Liver (tissue), 3 donors: ENCODE data around the gene USP6NL.

ENCODE experiments used
- FOXA1 ChIP-seq: IDR thresholded peaks from 2 replicates; pipeline ENCODE4 v1.6.1; 2016; ENCODE audit warnings: antibody characterized with exemption
- HNF4G ChIP-seq: IDR thresholded peaks from 2 replicates; pipeline ENCODE4 v1.6.1; 2016; ENCODE audit warnings: antibody characterized with exemption
- JUND ChIP-seq, 2 donors: IDR thresholded peaks; 2 replicates each; pipeline ENCODE4 v1.6.1; 2016; ENCODE audit warnings: antibody characterized with exemption in 2 of 2
- NR2F2 ChIP-seq: IDR thresholded peaks from 2 replicates; pipeline ENCODE4 v1.6.1; 2016; ENCODE audit warnings: antibody characterized with exemption
- RAD21 ChIP-seq, 2 donors: IDR thresholded peaks; 2 replicates each; pipeline ENCODE4 v1.6.1; 2016; ENCODE audit warnings: antibody characterized with exemption in 2 of 2, mild to moderate bottlenecking in 2 of 2
- RXRA ChIP-seq, 2 donors: IDR thresholded peaks; 2 replicates each; pipeline ENCODE4 v1.6.1; 2017 to 2018; ENCODE audit warnings: antibody characterized with exemption in 2 of 2, mild to moderate bottlenecking in 1 of 2
- SP1 ChIP-seq: IDR thresholded peaks from 2 replicates; pipeline ENCODE4 v1.6.1; 2018; ENCODE audit warnings: antibody characterized with exemption, mild to moderate bottlenecking
- TAF1 ChIP-seq: conservative IDR thresholded peaks from 2 replicates; pipeline ENCODE4 v1.6.1; 2016; ENCODE audit warnings: antibody characterized with exemption, mild to moderate bottlenecking
- YY1 ChIP-seq: IDR thresholded peaks from 2 replicates; pipeline ENCODE4 v1.6.1; 2016; ENCODE audit warnings: antibody characterized with exemption, mild to moderate bottlenecking
- TF ChIP-seq, protein P1 (sequence below): fragments of 150-350 bp; IDR thresholded peaks from 2 replicates; pipeline ENCODE4 v1.5.1; 2017; ENCODE audit warnings: improper control_type of control experiment, low read depth, low read length; ENCODE audit not compliant: missing input control
- TF ChIP-seq, protein P2 (sequence below): IDR thresholded peaks from 2 replicates; pipeline ENCODE4 v1.6.1; 2016; ENCODE audit warnings: antibody characterized with exemption
- TF ChIP-seq, protein P3 (sequence below): IDR thresholded peaks from 2 replicates; pipeline ENCODE4 v1.6.1; 2016; ENCODE audit warnings: antibody characterized with exemption
- TF ChIP-seq, protein P4 (sequence below): IDR thresholded peaks from 2 replicates; pipeline ENCODE4 v1.6.1; 2016; ENCODE audit warnings: antibody characterized with exemption, mild to moderate bottlenecking
- donor health status: healthy.
- donor health status: healthy.

DNA sequence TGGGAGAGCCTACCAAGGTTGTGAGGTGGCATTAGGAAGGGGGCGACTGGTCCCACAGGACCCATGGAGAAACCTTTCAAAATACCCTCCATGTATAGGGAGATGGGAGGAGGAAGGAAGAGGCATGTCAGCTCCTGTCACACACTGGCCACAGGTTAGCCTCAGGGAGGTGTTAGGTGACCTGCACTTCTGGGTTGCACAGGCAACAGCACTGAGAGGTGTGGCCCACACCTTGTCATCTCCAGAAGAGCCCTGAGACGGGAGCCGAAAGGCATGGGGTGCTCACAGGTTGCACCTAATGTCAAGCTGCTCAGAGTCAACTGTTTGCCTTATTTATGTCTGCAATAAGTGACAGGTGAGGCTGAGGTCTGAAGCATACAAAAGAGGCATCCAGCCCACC, 14.6 kb upstream of the USP6NL start:
- TF ChIP-seq RXRA (IDR thresholded peaks at IDR 0.05) (no peak), TAF1 (no peak), SP1 (no peak), NR2F2 (no peak), HNF4G (no peak), FOXA1 (no peak), RAD21 (IDR thresholded peaks at IDR 0.05) (no peak), YY1 (no peak), JUND (IDR thresholded peaks at IDR 0.05) (no peak)
- TF ChIP-seq, protein P1, sequence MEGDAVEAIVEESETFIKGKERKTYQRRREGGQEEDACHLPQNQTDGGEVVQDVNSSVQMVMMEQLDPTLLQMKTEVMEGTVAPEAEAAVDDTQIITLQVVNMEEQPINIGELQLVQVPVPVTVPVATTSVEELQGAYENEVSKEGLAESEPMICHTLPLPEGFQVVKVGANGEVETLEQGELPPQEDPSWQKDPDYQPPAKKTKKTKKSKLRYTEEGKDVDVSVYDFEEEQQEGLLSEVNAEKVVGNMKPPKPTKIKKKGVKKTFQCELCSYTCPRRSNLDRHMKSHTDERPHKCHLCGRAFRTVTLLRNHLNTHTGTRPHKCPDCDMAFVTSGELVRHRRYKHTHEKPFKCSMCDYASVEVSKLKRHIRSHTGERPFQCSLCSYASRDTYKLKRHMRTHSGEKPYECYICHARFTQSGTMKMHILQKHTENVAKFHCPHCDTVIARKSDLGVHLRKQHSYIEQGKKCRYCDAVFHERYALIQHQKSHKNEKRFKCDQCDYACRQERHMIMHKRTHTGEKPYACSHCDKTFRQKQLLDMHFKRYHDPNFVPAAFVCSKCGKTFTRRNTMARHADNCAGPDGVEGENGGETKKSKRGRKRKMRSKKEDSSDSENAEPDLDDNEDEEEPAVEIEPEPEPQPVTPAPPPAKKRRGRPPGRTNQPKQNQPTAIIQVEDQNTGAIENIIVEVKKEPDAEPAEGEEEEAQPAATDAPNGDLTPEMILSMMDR, result no peak
- TF ChIP-seq, protein P2, sequence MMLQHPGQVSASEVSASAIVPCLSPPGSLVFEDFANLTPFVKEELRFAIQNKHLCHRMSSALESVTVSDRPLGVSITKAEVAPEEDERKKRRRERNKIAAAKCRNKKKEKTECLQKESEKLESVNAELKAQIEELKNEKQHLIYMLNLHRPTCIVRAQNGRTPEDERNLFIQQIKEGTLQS, result no peak
- TF ChIP-seq, protein P3, sequence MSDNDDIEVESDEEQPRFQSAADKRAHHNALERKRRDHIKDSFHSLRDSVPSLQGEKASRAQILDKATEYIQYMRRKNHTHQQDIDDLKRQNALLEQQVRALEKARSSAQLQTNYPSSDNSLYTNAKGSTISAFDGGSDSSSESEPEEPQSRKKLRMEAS, result no peak
- TF ChIP-seq, protein P4, sequence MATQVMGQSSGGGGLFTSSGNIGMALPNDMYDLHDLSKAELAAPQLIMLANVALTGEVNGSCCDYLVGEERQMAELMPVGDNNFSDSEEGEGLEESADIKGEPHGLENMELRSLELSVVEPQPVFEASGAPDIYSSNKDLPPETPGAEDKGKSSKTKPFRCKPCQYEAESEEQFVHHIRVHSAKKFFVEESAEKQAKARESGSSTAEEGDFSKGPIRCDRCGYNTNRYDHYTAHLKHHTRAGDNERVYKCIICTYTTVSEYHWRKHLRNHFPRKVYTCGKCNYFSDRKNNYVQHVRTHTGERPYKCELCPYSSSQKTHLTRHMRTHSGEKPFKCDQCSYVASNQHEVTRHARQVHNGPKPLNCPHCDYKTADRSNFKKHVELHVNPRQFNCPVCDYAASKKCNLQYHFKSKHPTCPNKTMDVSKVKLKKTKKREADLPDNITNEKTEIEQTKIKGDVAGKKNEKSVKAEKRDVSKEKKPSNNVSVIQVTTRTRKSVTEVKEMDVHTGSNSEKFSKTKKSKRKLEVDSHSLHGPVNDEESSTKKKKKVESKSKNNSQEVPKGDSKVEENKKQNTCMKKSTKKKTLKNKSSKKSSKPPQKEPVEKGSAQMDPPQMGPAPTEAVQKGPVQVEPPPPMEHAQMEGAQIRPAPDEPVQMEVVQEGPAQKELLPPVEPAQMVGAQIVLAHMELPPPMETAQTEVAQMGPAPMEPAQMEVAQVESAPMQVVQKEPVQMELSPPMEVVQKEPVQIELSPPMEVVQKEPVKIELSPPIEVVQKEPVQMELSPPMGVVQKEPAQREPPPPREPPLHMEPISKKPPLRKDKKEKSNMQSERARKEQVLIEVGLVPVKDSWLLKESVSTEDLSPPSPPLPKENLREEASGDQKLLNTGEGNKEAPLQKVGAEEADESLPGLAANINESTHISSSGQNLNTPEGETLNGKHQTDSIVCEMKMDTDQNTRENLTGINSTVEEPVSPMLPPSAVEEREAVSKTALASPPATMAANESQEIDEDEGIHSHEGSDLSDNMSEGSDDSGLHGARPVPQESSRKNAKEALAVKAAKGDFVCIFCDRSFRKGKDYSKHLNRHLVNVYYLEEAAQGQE, result no peak
